ENCODE results near the gene KCTD2. TPM values are rescaled to one million over a fixed set of nuclear protein-coding genes. Genes with fewer than 3 reads are reported as not detected.

The KCTD2 gene
- total and polyA plus RNA-seq, 9 of the 15 experiments (the other 6 are each of a cell fraction or from before 2014, with no cell fraction given): 1.7 to 32.9 (median 15.8) TPM

DNA sequence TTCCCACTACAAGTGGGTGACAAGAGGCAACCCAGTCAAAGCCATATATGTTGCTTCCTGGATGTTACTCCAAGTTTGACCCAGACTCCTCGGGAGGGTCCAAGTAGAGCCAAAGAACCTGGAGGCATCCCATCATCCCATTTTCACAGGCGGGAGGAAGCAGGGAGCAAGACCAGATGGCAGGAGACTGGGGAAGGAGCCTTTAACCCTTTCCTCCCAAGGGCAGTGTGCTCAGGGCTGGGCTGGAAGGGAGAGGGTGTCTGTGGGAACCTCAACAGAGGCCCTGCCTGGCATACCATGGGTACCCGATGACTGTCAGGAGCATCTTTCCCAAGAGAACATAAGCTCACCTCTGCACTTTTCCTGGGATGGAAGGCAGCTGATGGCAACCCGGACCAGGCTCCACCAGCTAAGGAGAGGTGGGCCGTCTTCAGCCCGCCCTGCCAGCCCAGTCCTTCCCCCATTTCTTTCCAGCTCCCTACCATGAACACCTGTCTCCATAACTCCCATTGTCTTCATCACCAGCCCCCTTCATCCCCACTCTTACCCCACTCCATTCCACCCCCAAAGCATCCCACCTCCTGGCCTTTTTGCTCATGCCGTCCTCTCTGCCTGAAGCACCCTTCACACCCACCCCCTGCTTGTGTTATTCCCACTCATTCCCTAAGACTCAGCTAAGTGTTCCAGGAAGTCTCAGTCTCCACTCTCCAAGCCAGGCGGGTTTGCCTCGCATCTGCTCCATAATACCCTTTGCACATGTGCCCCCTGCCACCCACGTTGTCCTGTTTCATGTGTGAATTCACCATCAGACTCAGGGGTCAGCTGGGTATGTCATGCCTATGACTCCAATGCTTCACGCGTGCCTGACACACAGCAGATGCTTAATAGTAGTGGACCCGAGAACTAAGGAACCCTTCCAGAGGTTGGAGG is 34.9 kb downstream of the KCTD2 start:
- peak overlapping the region in 1 of 2 experiments; percentile 67; a peak in 1 of 4 replicates for H3K9ac ChIP-seq (ENCODE audit: insufficient read depth in 1 of 2, low read depth in 2 of 2, low read length in 2 of 2)
- ATAC-seq (no peak), DNase-seq (ENCODE audit: extremely low read depth in 1 of 4, low spot score in 3 of 4) (no peak), FAIRE-seq (no peak)
- H3K4me3 ChIP-seq: no peak overlapping the region
- H3K36me3 ChIP-seq (ENCODE audit: control insufficient read depth, insufficient read depth, low read length): no peaks in the 10 kb centered on the region
- H3K27me3 ChIP-seq (ENCODE audit: control insufficient read depth in 2 of 2, insufficient read depth in 2 of 2, low read length in 2 of 2): no peaks in the 10 kb centered on the region
- H4K20me1 ChIP-seq (replicated peaks; ENCODE audit: control insufficient read depth, insufficient read depth, low read length): no peaks in the 10 kb centered on the region
- in situ Hi-C loops (cut with MboI): no loop called here
- intact Hi-C loops (cut with micrococcal nuclease): no loop called here
- no peaks in the 10 kb centered on the region for H3K79me2 ChIP-seq (ENCODE audit: control insufficient read depth, insufficient read depth, low read length)
- H2AFZ ChIP-seq (ENCODE audit: low read depth, low read length): peak overlapping the region; percentile 50; the same call in 1 of the 2 replicates
- WGBS (ENCODE audit: insufficient coverage, low coverage, missing lambda C conversion rate): 57% methylated on average over 13 of the region's 13 CpGs
- no peaks in the 10 kb centered on the region for H3K9me3 ChIP-seq (replicated peaks; ENCODE audit: control insufficient read depth, insufficient read depth, low read depth, low read length)
- H3K4me1 ChIP-seq (replicated peaks in 1 of 2; ENCODE audit: control insufficient read depth in 2 of 2, insufficient read depth in 2 of 2, low read length in 2 of 2): peaks cover 19 to 36% of the 10 kb centered on the region in 2 experiments
- CTCF ChIA-PET (ENCODE audit: low intra/inter-chr PET ratio): no interaction called here
- H3K27ac ChIP-seq (ENCODE audit: extremely low read depth, low read depth, low read length): no peak overlapping the region
- no peaks in the 10 kb centered on the region for H3K9me1 ChIP-seq (ENCODE audit: control insufficient read depth, insufficient read depth, low read length)
- TF ChIP-seq KAT7 (CRISPR knock-in tag; IDR thresholded peaks at IDR 0.05; ENCODE audit: borderline replicate concordance) (no peak), ZBTB1 (CRISPR knock-in tag; IDR thresholded peaks at IDR 0.05; ENCODE audit: borderline replicate concordance, low read depth) (no peak)
- TF ChIP-seq, protein P1, sequence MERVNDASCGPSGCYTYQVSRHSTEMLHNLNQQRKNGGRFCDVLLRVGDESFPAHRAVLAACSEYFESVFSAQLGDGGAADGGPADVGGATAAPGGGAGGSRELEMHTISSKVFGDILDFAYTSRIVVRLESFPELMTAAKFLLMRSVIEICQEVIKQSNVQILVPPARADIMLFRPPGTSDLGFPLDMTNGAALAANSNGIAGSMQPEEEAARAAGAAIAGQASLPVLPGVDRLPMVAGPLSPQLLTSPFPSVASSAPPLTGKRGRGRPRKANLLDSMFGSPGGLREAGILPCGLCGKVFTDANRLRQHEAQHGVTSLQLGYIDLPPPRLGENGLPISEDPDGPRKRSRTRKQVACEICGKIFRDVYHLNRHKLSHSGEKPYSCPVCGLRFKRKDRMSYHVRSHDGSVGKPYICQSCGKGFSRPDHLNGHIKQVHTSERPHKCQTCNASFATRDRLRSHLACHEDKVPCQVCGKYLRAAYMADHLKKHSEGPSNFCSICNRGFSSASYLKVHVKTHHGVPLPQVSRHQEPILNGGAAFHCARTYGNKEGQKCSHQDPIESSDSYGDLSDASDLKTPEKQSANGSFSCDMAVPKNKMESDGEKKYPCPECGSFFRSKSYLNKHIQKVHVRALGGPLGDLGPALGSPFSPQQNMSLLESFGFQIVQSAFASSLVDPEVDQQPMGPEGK (CRISPR knock-in tag; IDR thresholded peaks at IDR 0.05; ENCODE audit: borderline replicate concordance): no peak
- no peak overlapping the region for H3K4me2 ChIP-seq (ENCODE audit: insufficient read depth, low read length)
- BruUV-seq (replicated peaks): no TSS peak
- POLR2A ChIA-PET: interaction anchor here (0.5 to 1.9 kb wide), 5 partner anchors 9 to 14 kb away, joined by 3 to 6 read pairs (median 3); no protein-coding TSS in a partner anchor
